Measurements from ENCODE around the gene TMEM250.

The TMEM250 gene

DNA sequence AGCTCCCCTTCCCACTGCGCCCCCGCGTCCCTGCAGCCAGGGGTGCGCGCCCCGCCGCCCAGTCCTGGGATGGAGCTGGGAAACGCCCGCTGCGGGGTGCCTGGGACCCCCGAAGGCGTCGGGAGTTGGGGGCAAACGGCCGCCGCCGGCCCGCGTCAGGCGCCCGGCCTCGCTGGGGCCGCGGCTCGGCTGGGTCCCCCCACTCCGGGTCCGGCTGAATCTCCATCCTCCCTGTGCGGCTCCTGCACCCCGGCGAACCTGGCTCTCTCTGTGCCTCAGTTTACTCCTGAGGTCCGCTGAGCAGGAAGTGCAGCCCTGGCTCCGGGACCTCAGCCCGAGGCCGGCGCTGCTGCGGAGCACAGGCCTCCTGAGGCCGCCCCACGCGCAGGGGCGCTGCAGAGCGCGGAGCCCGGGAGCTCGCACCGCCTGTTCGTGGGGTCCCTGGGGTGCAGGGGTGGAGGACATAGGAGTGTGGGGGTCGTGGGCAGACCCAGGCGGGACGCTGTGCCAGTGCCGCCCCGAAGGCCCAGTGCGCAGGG is 13.9 kb upstream of the TMEM250 start:
- DNase-seq (ENCODE audit: low read depth in 2 of 2) = no peak

DNA sequence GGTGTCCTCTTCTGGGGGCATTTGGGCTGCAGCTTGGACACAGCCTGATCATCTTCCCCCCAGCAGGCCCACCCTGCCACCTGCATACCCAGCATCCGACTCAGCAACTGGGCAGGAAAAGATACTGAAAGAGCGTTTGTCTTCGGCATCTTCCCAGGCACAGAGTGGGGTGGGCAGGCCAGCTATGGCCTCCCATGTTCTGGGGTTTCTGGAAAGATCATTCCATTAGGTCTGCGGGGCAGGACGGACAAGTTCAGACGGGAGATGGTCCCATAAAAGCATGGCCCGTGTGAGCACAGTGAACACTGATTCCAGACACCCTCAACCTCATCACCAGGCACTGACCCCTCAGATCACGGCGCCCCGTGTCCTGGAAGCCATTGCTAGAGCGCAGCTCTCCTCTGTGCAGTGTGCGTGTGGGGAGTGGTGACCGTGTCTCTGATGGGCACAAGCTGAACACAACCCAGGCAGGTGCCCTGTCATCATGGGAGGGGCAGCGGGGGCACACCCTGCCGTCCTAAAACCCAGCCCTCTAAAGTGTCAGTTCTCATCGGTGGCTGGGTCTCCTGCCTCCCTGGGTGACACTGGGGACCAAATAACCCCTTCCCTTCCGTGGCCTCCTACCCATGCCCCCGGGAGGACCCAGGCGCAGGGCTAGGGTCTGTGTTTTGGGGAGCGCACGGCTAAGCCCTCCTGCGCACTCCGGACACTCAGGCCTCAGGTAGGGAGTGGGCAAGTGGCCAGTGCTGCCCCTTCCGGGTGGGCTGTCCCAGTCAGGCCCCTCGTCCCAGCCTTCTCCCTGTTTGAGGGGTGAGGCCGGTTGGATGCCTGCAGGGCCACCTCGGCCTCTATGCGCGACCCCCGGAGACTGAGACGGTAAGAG is 13.2 kb upstream of the TMEM250 start:
- DNase-seq (ENCODE audit: low read depth in 2 of 2) = no peak

GRCh38 chr9:136129176-136129575 is 10.5 kb upstream of the TMEM250 start:
- no peak for DNase-seq (ENCODE audit: low read depth in 2 of 2)

- DNase-seq (ENCODE audit: low read depth in 2 of 2) = no peak
Observed at GRCh38 chr9:136128436-136128835, 9.8 kb upstream of the TMEM250 start.

- no peak for DNase-seq (ENCODE audit: low read depth in 2 of 2)
Observed at GRCh38 chr9:136127313-136127712, 8.6 kb upstream of the TMEM250 start.

GRCh38 chr9:136124976-136125692 is 6.5 kb upstream of the TMEM250 start:
- no peak for DNase-seq (ENCODE audit: low read depth in 2 of 2)

DNA sequence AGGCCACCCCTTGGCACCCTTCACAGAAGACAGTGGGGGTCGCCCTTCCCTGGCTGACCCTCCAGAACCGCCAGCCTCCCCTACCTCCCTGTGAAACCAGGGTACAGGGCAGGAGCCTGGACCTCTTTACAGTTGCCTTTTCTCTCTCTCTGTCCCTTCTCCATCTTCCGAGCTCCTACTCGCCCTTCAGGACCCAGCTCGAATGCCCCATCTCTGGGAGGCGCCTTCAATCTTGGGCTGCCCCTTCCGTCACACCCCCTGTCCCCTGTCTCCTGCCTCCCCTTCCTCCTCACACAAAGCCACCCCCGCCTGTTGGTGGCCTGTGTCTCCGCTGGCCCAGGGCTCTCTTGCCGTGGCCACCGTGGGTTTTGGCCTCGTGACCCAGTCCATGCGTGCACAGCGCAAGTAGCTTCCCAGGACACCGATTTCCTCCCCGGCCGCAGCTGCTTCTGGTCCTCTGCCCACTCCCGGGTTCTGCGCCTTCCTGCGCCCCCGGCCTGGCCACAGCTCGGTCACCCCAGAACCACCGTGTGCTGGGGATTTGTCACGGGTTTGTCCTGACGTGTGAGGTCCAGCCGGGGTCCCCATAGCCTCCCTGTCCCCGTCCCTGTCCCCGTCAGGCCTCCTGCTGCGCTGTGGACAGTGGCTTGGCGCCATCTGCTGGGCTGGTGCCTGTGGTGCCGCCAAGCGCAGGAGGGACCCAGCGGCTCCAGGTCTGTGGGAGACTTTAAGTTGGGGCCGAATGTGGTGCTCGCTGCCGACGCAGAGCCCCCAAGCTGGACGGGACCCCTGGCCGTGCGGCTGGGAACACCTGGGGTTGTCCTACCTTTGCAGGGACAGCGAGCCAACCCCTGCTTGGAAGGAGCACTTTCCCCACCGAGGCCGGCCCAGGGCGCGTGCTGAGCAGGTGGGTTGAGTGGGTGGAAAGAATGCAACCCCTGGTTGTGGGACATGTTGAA is 4.0 kb upstream of the TMEM250 start:
- no peak for DNase-seq (ENCODE audit: low read depth in 2 of 2)

DNA sequence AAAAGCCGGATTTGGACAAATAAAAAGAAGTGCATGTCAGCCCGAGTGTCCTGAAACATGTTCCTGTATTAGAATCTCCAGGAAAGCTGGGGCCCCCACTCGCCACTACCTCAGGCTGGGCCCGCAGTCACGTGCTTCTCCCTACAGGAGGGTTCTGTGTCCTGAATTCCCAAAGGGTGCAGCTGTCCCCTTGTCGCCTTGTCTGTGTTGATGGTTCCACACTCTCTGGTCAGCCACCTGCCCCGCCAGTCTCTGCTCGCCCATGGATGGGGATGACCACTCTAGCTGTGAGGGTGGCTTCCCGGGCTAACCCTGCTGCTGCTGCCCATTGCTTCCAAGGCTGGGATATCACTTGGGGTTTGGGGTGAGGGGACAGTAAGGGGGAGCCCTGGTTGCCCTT is 3.1 kb upstream of the TMEM250 start:
- no peak for DNase-seq (ENCODE audit: low read depth in 2 of 2)

GRCh38 chr9:136120438-136120844 is 1.8 kb upstream of the TMEM250 start:
- DNase-seq (ENCODE audit: low read depth in 2 of 2) = no peak

- no peak for DNase-seq (ENCODE audit: low read depth in 2 of 2)
Observed at GRCh38 chr9:136119883-136120393, 1.3 kb upstream of the TMEM250 start.

DNA sequence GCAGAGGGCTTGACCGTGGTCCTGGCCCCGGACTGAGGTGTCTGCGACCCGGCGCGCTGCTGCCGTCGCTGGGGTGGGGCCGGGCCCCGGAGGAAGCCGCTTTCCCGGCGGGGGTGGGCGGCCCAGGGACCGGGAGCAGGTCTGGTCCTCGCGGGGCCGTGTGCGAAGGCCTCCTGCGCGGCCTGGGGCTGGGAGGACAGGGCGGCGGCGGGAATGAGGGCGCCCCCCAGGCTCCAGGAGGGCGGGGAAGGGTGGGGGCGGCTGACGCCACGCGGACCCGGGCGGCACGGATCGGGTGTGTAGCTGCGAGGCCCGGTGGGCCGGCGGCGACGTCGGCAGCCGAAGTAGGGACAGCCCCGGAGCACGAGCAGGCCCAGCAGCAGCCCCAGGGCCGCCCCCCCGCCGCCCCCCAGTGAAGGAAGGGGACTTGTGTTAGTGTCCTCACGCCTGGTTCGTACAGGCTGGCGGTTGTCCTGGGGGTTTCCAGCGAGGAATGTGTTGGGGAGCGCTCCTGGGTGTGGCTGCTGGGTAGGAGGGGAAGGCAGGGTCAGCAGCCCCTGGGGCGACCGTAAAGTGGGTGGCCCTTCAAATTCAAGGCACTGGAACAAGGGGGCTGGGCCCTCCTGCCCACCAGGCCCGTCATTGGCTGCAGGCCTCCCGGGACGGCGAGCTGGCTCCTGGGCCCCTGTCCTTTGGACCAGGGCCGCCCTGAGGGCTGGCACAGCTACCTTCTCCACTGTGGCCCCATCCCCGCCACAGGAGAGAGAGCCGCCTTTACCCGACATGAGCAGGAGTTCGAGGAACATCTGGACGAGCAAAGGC is 597 bp upstream of the TMEM250 start:
- DNase-seq (ENCODE audit: low read depth in 2 of 2) = no peak

DNA sequence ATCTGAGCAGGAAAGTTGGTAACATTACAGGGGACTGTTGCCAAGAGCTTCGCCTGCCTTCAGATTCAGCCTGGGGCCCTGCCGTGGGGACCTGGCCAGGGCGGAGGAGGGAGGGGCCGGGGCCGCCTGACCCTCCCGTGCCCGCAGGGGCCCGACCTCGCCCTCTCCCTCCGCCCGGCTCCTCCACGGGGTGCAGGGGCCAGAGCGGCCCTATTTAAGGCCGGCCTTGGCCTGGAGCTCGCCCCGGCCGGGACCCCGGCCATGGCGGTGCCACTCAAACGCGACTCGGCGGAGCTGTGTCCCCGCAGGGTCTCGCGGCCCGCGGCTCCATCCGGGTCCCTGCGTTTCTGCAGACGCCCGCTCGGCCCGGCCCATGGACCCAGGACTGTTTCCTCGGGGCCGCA is 757 bp downstream of the TMEM250 start:
- no peak for DNase-seq (ENCODE audit: low read depth in 2 of 2)

DNA sequence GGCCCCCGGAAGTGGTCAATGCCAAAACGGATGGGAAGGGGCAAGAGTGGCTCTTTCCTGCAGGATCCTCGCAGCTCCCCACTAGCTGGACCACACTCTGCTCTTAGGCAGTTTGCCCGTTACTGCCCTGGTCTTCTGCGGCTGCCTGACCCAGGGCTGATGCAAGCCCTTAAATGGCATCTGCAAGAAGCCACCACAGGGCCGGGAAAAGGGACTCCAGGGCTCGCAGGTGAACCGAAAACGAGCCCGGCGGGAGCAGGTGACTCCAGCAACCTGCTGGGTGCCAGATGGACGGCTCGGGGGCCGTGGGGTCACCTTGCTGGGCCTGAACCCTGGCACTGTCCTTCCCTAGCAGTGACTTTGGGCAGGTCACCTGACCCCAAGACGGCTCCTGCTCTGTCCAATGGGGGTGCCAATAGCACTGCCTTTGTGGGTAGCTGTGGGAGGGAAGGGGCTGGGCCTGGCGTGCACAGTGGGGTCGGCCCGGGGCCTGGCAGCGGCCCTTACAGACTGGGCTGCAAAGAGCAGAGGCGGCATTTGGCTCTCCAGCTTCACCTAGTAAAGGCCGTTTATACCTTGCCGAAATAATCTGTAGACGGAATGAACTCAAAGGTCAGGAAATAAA is 1.3 kb downstream of the TMEM250 start:
- no peak for DNase-seq (ENCODE audit: low read depth in 2 of 2)

DNA sequence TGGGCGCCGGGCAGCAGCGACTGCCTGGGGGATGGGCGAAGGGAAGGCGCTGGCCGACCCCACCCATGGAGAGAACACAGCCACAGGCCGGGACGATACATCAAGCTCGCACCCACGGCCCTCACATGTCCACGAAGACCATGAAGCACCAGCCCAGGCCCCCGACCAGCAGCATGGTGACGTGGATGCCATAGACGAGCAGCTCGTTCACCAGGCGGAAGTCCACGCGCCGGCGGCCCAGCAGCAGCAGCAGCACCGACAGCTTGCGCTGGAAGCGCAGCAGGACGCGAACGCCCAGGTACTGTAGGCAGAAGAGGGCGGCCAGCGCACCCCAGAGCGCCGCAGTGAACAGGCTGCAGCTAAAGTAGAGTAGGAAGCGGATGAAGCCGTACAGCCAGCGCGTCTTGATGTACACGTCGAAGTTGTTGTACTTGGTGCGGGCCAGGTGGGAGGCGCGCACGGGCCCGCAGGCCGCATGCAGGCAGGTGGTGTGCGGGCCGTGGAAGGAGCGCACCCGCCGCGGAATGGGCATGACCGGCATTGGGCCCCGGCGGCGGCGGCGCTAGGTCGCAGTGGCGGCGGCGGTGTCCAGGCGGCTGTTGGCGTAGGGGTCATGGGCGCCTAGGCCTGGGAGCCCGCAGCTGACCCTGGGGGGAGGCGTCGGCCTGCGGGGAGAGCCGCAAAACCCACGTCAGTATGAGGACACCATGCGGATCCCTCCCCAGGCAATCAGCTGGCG is 2.1 kb downstream of the TMEM250 start:
- DNase-seq (ENCODE audit: low read depth in 2 of 2) = no peak

DNA sequence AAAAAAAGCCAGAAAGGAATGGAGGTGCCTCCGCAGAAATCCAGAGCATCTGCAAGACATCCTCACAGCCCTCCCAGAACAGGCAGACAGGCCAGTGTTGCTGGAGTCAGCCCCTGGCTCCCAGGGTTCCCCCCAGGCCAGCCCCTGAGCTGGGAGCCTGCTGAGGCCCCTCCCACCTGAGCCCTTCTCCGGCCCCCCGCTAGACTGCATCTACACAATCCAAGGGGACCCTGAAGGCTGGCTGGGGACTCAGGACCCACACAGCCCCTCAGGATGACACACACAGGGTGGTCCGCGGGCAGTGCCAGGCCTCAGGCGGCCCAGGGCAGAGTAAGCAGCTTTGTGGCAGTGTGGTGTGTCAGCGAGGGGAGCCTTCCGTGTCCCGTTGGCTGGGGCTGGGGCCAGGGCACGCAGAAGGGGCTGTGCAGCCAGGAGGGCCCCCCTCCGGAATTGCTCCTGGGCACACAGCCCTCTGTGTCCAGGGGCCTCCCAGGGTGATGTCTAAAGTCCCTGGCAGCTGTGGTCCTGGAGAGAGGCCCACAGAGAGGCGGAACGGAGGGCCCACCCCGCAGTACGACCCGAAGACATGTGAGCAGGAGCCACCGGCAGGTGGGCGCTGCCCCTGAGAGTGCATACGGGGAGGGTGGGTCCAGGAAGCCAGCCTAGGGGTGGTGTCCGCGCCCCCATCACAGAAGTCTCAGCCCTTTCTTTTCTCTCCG is 2.9 kb downstream of the TMEM250 start:
- DNase-seq (ENCODE audit: low read depth in 2 of 2) = no peak

- no peak for DNase-seq (ENCODE audit: low read depth in 2 of 2)
Observed at GRCh38 chr9:136115206-136115605, 3.5 kb downstream of the TMEM250 start.

GRCh38 chr9:136114610-136115009 is 4.1 kb downstream of the TMEM250 start:
- no peak for DNase-seq (ENCODE audit: low read depth in 2 of 2)

DNA sequence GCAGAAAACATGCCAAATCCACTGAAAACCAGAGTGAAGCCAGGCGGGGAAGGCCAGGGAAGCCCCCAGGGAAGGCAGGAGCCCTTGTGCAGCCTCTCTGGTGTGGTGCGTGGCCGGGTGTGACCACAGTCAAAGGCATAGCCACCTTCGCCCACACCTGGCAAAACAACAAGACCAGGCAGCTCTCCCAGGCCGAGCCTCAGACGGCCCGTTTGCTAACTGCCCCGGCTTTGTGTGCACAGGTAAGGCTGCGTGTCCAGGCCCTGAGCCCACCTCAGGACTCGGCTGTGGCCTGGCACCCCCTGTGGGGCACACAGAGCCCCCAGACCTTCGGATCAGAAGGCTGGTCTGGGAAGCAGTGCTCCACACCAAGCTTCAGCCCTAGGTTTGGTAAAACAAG is 6.1 kb downstream of the TMEM250 start:
- DNase-seq (ENCODE audit: low read depth in 2 of 2) = no peak

- DNase-seq (ENCODE audit: low read depth in 2 of 2) = no peak
Observed at GRCh38 chr9:136111910-136112309, 6.8 kb downstream of the TMEM250 start.

Data from fibroblast of skin of left biceps (primary cell).